Panc1 (cell line): ENCODE measurements around the gene ZNF420. TPM values are rescaled to one million over a fixed set of nuclear protein-coding genes. Genes with fewer than 3 reads are reported as not detected.
"Not testable (repeated sequence)": the region's sequence is repeated elsewhere in the genome, so short reads cannot be mapped to it uniquely, and the experiment has no call there.

Experiments
- ATAC-seq: fragments of 200-7000 bp; cut with Tn5 transposase; 2 replicates; pipeline ENCODE4 v1.9.1; 2020; ENCODE audit warnings: mild to moderate bottlenecking, moderate library complexity
- BruUV-seq: library from RNA; stranded (reverse); fragments of 400-500 nt; replicated peaks from 2 replicates; lab custom pipeline; 2021; lab: Mats Ljungman, UMichigan
- CTCF ChIA-PET: fragments of 300-600 bp; sonication (Branson Sonifier 250); formaldehyde crosslinking; loops from one replicate; lab custom pipeline; 2022; ENCODE audit warnings: antibody characterized with exemption; lab: Charles Lee
- POLR2A ChIA-PET: fragments of 300-600 bp; sonication (Branson Sonifier 250); formaldehyde crosslinking; loops from one replicate; lab custom pipeline; 2022; ENCODE audit warnings: antibody characterized with exemption; lab: Charles Lee
- DNase-seq: peaks from one replicate; pipeline ENCODE4 v3.0.0-alpha.2; 2010; ENCODE audit warnings: low read depth, low spot score
- H3K27ac ChIP-seq: 2 replicates; pipeline ENCODE4 v1.5.1; 2011; ENCODE audit warnings: mild to moderate bottlenecking, low read length, inconsistent platforms
- H3K27me3 ChIP-seq: fragments of 200-500 bp; sonication (Bioruptor generic); 2 replicates; pipeline ENCODE4 v1.6.0; 2014; ENCODE audit warnings: low read length, inconsistent platforms; ENCODE audit not compliant: control insufficient read depth, insufficient read depth
- H3K36me3 ChIP-seq: fragments of 200-500 bp; sonication (Bioruptor generic); 2 replicates; pipeline ENCODE4 v1.5.1; 2014; ENCODE audit warnings: inconsistent platforms, mild to moderate bottlenecking, low read length, moderate library complexity; ENCODE audit not compliant: control insufficient read depth, insufficient read depth
- H3K4me1 ChIP-seq: 2 replicates; pipeline ENCODE4 v1.5.1; 2011; ENCODE audit warnings: inconsistent platforms, mild to moderate bottlenecking, low read length, moderate library complexity; ENCODE audit not compliant: control insufficient read depth, insufficient read depth
- H3K4me3 ChIP-seq, 2 experiments: 2 replicates each; pipeline ENCODE4 v1.5.1; 2011 to 2012; ENCODE audit warnings: low read depth in 2 of 2, low read length in 2 of 2, mild to moderate bottlenecking in 2 of 2, inconsistent platforms in 1 of 2, moderate library complexity in 1 of 2
- H3K9me3 ChIP-seq: fragments of 200-500 bp; sonication (Bioruptor generic); 2 replicates; pipeline ENCODE4 v1.5.1; 2014; ENCODE audit warnings: low read depth, mild to moderate bottlenecking, inconsistent platforms, low read length, moderate library complexity; ENCODE audit not compliant: control insufficient read depth, insufficient read depth
- POLR2AphosphoS5 ChIP-seq: IDR thresholded peaks from 2 replicates; pipeline ENCODE4 v1.6.1; 2012; ENCODE audit warnings: mild to moderate bottlenecking, low read depth, low read length, moderate library complexity
- in situ Hi-C: cut with HindIII; loops from 2 replicates; pipeline ENCODE4 v1.10.0; 2016; ENCODE audit warnings: low sequenced_read_pairs, low pct_unique_long_range_greater_than_20kb
- intact Hi-C: fragments of 100-400 bp; cut with micrococcal nuclease; formaldehyde crosslinking; loops from one replicate; pipeline ENCODE4 v1.10.0; 2022; ENCODE audit not compliant: unreplicated experiment
- total RNA-seq: library from RNA; stranded (reverse); gene quantifications from one replicate; pipeline ENCODE4 v1.2.1, GENCODE V29; 2021; ENCODE audit not compliant: unreplicated experiment
- TF ChIP-seq, protein P1 (sequence below), 2 experiments: IDR thresholded peaks; 2 replicates each; pipeline ENCODE4 v1.6.1; 2011 to 2012; ENCODE audit warnings: low read depth in 2 of 2, control low read depth in 1 of 2, low read length in 1 of 2, mild to moderate bottlenecking in 1 of 2, moderate library complexity in 1 of 2; ENCODE audit not compliant: insufficient read depth in 1 of 2
- TF ChIP-seq, protein P2 (sequence below): fragments of 450-650 bp; IDR thresholded peaks from 2 replicates; pipeline ENCODE4 v1.5.1; 2017; ENCODE audit warnings: mild to moderate bottlenecking

Gene ZNF420
- total RNA-seq, 1 experiment from 2014 or later = 13.7 TPM

DNA sequence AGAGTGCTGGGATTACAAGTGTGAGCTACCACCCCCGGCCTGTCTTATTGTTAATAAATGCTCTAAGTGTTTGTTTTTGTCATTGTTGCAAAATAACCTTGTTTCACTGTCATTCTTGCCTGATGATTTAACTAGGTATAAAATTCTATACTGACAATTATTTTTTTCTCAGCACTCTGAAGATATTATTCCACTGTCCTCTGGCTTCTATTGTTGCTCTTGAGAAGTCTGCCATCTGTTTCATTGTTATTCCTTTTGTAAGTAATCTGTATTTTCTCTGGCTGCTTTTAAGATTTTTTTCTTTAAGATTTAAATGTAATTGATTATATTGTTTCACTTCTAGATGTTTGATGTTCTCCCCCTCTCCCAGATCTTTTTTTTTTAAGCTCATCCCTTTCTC lies 17.6 kb downstream of the ZNF420 start:
- ATAC-seq = no peak
- ChIA-PET CTCF (no interaction called here), POLR2A (no interaction called here)
- no TSS peak for BruUV-seq
- no peaks in the 10 kb centered on the region for H3K36me3 ChIP-seq
- H3K4me1 ChIP-seq = no peaks in the 10 kb centered on the region
- TF ChIP-seq POLR2AphosphoS5 = no peak
- H3K9me3 ChIP-seq = peaks cover 49% of the 10 kb centered on the region
- in situ Hi-C loops (no loop called here), intact Hi-C loops (no loop called here)
- DNase-seq = no peak
- H3K27ac ChIP-seq = no peak overlapping the region
- no peaks in the 10 kb centered on the region for H3K27me3 ChIP-seq
- no peak overlapping the region for H3K4me3 ChIP-seq

DNA sequence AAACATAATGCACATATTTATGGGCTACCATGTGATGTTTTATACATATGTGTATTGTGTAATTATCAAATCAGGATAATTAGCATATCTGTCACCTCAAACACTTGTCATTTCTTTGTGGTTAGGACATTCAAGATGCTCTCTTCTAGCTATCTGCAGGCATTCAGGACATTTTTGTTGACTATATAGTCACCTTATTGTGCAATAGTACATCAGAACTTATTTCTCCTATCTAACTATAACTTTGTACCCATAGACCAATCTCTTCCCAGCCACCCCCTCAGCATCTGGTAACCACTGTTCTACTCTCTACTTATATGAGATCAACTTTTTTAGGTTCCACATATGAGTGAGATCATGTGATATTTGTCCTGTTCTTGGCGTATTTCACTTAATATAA lies 20.3 kb downstream of the ZNF420 start:
- Histone ChIP-seq H3K4me1 (no peaks in the 10 kb centered on the region), H3K4me3 (no peak overlapping the region), H3K27me3 (no peaks in the 10 kb centered on the region), H3K36me3 (no peaks in the 10 kb centered on the region), H3K27ac (no peak overlapping the region), H3K9me3 (peaks cover 52% of the 10 kb centered on the region)
- DNase-seq = no peak
- intact Hi-C loops (no loop called here), in situ Hi-C loops (no loop called here)
- no peak for ATAC-seq
- ChIA-PET CTCF (no interaction called here), POLR2A (no interaction called here)
- no TSS peak for BruUV-seq
- TF ChIP-seq, protein P1, sequence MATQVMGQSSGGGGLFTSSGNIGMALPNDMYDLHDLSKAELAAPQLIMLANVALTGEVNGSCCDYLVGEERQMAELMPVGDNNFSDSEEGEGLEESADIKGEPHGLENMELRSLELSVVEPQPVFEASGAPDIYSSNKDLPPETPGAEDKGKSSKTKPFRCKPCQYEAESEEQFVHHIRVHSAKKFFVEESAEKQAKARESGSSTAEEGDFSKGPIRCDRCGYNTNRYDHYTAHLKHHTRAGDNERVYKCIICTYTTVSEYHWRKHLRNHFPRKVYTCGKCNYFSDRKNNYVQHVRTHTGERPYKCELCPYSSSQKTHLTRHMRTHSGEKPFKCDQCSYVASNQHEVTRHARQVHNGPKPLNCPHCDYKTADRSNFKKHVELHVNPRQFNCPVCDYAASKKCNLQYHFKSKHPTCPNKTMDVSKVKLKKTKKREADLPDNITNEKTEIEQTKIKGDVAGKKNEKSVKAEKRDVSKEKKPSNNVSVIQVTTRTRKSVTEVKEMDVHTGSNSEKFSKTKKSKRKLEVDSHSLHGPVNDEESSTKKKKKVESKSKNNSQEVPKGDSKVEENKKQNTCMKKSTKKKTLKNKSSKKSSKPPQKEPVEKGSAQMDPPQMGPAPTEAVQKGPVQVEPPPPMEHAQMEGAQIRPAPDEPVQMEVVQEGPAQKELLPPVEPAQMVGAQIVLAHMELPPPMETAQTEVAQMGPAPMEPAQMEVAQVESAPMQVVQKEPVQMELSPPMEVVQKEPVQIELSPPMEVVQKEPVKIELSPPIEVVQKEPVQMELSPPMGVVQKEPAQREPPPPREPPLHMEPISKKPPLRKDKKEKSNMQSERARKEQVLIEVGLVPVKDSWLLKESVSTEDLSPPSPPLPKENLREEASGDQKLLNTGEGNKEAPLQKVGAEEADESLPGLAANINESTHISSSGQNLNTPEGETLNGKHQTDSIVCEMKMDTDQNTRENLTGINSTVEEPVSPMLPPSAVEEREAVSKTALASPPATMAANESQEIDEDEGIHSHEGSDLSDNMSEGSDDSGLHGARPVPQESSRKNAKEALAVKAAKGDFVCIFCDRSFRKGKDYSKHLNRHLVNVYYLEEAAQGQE (IDR thresholded peaks at IDR 0.05; ENCODE audit: insufficient read depth in 1 of 2, low read depth in 2 of 2, low read length in 1 of 2) = no peak

DNA sequence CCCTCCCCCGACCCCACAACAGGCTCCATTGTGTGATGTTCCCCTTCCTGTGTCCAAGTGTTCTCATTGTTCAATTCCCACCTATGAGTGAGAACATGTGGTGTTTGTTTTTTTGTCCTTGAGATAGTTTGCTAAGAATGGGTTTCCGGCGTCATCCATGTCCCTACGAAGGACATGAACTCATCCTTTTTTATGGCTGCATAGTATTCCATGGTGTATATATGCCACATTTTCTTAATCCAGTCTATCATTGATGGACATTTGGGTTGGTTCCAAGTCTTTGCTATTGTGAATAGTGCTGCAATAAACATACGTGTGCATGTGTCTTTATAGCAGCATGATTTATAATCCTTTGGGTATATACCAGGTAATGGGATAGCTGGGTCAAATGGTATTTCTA lies 25.9 kb downstream of the ZNF420 start:
- H3K27ac ChIP-seq, H3K36me3 ChIP-seq, H3K4me1 ChIP-seq, DNase-seq, H3K4me3 ChIP-seq, POLR2A ChIA-PET, CTCF ChIA-PET, ATAC-seq, H3K27me3 ChIP-seq, intact Hi-C loops, in situ Hi-C loops, BruUV-seq: not testable (repeated sequence)
- H3K9me3 ChIP-seq = peaks cover 42% of the 10 kb centered on the region

DNA sequence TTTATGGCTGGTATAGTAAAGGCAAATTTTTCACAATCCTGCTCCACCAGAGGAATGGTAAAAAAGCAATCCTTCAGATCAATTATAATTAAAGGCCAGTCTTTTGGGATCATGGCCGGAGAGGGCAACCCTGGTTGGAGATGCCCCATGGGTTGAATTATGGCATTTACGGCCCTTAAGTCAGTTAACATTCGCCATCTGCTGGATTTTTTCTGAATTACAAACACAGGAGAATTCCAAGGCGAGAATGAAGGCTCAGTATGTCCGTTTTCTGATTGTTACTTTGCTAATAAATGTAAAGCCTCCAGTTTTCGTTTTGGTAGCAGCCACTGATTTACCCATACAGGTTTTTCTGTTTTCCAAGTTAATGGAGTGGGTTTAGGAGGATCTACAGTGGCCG lies 33.5 kb downstream of the ZNF420 start:
- not testable (repeated sequence) for BruUV-seq

More for the DNA sequence above, 33.5 kb downstream of the ZNF420 start:
- TF ChIP-seq, protein P2, sequence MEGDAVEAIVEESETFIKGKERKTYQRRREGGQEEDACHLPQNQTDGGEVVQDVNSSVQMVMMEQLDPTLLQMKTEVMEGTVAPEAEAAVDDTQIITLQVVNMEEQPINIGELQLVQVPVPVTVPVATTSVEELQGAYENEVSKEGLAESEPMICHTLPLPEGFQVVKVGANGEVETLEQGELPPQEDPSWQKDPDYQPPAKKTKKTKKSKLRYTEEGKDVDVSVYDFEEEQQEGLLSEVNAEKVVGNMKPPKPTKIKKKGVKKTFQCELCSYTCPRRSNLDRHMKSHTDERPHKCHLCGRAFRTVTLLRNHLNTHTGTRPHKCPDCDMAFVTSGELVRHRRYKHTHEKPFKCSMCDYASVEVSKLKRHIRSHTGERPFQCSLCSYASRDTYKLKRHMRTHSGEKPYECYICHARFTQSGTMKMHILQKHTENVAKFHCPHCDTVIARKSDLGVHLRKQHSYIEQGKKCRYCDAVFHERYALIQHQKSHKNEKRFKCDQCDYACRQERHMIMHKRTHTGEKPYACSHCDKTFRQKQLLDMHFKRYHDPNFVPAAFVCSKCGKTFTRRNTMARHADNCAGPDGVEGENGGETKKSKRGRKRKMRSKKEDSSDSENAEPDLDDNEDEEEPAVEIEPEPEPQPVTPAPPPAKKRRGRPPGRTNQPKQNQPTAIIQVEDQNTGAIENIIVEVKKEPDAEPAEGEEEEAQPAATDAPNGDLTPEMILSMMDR = peak; percentile 35
- H3K36me3 ChIP-seq, H3K4me3 ChIP-seq, ATAC-seq, intact Hi-C loops, POLR2A ChIA-PET, H3K27me3 ChIP-seq, DNase-seq, CTCF ChIA-PET, in situ Hi-C loops, H3K4me1 ChIP-seq, H3K27ac ChIP-seq: not testable (repeated sequence)
- H3K9me3 ChIP-seq = peaks cover 59% of the 10 kb centered on the region
